Mucosa of descending colon (tissue), 3 donors: ENCODE measurements around the gene DUSP18. TPM values are rescaled to one million over a fixed set of nuclear protein-coding genes. Genes with fewer than 3 reads are reported as not detected.
"Not testable (repeated sequence)": the region's sequence is repeated elsewhere in the genome, so short reads cannot be mapped to it uniquely, and the experiment has no call there.

Experiments
- ATAC-seq: fragments of 200-7000 bp; cut with Tn5 transposase; one replicate; pipeline ENCODE4 v1.9.1; 2020; ENCODE audit warnings: mild to moderate bottlenecking, moderate library complexity
- DNase-seq, 3 donors: peaks; one replicate each; pipeline ENCODE4 v3.0.0-alpha.2; 2020
- H3K36me3 ChIP-seq: fragments of 200-600 bp; one replicate; pipeline ENCODE4 v1.8.0; 2021; ENCODE audit warnings: low read depth, mild to moderate bottlenecking
- H3K4me1 ChIP-seq: fragments of 200-600 bp; one replicate; pipeline ENCODE4 v1.8.0; 2021; ENCODE audit warnings: low read depth, mild to moderate bottlenecking
- H3K4me3 ChIP-seq: fragments of 200-600 bp; one replicate; pipeline ENCODE4 v1.8.0; 2021; ENCODE audit warnings: mild to moderate bottlenecking
- H3K9me3 ChIP-seq: fragments of 200-600 bp; one replicate; pipeline ENCODE4 v1.8.0; 2021; ENCODE audit warnings: mild to moderate bottlenecking
- CTCF ChIP-seq: fragments of 200-600 bp; IDR thresholded peaks from one replicate; pipeline ENCODE4 v1.8.0; 2022; ENCODE audit warnings: antibody characterized with exemption, mild to moderate bottlenecking
- intact Hi-C, 2 donors: fragments of 100-400 bp; cut with DNase I in 1 of 2; cut with micrococcal nuclease in 1 of 2; formaldehyde crosslinking; loops; one replicate each; pipeline versions ENCODE4 v1.11.0 to v1.11.1; 2022; cut with DNase I, micrococcal nuclease
- total RNA-seq, 3 donors: library from RNA; stranded (reverse); fragmentation: NEBNext Ultra II Directional in 2 of 3; extraction: Animal tissue kit (Norgen Biotek cat#: 25700) in 2 of 3; gene quantifications; one replicate each; pipeline versions ENCODE4 v1.2.1 to v1.2.4, GENCODE V29; 2021 to 2023
- donor health status: DM: no; HTN: no; CAD: no; lungs with moderate emphysema.
- donor health status: DM: no; HTN: no; CAD: no.
- donor health status: DM: no; HTN: yes; CAD: no.

Gene DUSP18
- total RNA-seq, 3 donors from 2014 or later, result 16.2 to 21.6 (median 16.3) TPM

- ATAC-seq, result no peak
- H3K4me3 ChIP-seq, result no peak overlapping the region
- DNase-seq, result no peak
- no peak for TF ChIP-seq CTCF
- H3K9me3 ChIP-seq, result no peaks in the 10 kb centered on the region
- H3K36me3 ChIP-seq, result no peaks in the 10 kb centered on the region
- intact Hi-C loops, result no loop called here
- peaks cover 2% of the 10 kb centered on the region for H3K4me1 ChIP-seq
These were observed 19.7 kb upstream of the DUSP18 start for GRCh38 chr22:30687358-30687757.

GRCh38 chr22:30685178-30685577, 17.5 kb upstream of the DUSP18 start:
- no peak for TF ChIP-seq CTCF
- intact Hi-C loops, result no loop called here
- peak in 1 of 3 donors; percentile 44 for DNase-seq

GRCh38 chr22:30681831-30682230, 14.2 kb upstream of the DUSP18 start:
- ATAC-seq, result no peak
- Histone ChIP-seq H3K4me3 (no peak overlapping the region), H3K36me3 (no peaks in the 10 kb centered on the region), H3K4me1 (peaks cover 16% of the 10 kb centered on the region), H3K9me3 (no peaks in the 10 kb centered on the region)
- DNase-seq, result no peak
- intact Hi-C loops, result no loop called here
- TF ChIP-seq CTCF, result no peak

More at GRCh38 chr22:30685178-30685577, 17.5 kb upstream of the DUSP18 start:
- H3K4me3 ChIP-seq, result no peak overlapping the region
- no peaks in the 10 kb centered on the region for H3K36me3 ChIP-seq
- no peaks in the 10 kb centered on the region for H3K9me3 ChIP-seq
- H3K4me1 ChIP-seq, result peaks cover 12% of the 10 kb centered on the region
- ATAC-seq, result peak; percentile 56

- no peak for TF ChIP-seq CTCF
- no peak for ATAC-seq
- Histone ChIP-seq H3K9me3 (no peaks in the 10 kb centered on the region), H3K4me1 (peaks cover 16% of the 10 kb centered on the region), H3K4me3 (no peak overlapping the region), H3K36me3 (no peaks in the 10 kb centered on the region)
- intact Hi-C loops, result no loop called here
- DNase-seq, result no peak
These were observed 13.5 kb upstream of the DUSP18 start for GRCh38 chr22:30680991-30681770.

- H3K36me3 ChIP-seq, H3K9me3 ChIP-seq, intact Hi-C loops, H3K4me3 ChIP-seq: not testable (repeated sequence)
- DNase-seq (peak; percentile 58 to 72 (median 63)), ATAC-seq (peak; percentile 98)
- peaks cover 14% of the 10 kb centered on the region for H3K4me1 ChIP-seq
These were observed 12.4 kb upstream of the DUSP18 start for GRCh38 chr22:30679895-30680690.

- H3K36me3 ChIP-seq, H3K4me3 ChIP-seq, ATAC-seq, intact Hi-C loops, H3K9me3 ChIP-seq, DNase-seq: not testable (repeated sequence)
- H3K4me1 ChIP-seq, result peaks cover 14% of the 10 kb centered on the region
These were observed 8.9 kb upstream of the DUSP18 start for GRCh38 chr22:30676565-30676964.
